Measurements from ENCODE around the gene FOXRED1.

DNA sequence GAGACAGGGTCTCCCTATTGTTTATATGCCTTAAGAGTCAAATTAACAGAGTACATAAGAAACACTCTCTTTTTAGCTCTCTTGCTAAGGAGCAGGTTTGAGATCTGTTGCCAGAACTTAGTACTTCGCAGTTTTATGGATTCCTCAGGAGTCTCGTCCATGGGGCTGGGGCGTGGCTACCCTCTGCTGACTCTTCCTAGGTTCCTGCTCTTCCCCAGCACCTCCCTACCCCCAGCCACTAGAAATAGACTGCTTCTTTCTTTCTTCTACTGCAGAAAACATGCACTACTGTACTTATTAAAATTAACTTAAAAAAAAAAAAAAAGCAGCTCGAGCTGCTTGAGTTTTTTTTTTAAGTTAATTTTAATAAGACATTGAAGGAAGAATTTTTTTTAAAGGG is 49.4 kb upstream of the FOXRED1 start:
- TF ChIP-seq POLR2AphosphoS5 (IDR thresholded peaks at IDR 0.05; ENCODE audit: borderline replicate concordance, low read depth, low read length) (no peak), EZH2 (IDR thresholded peaks at IDR 0.05) (no peak), FOXP2 (optimal IDR thresholded peaks at IDR 0.05; ENCODE audit: control extremely low read depth, extremely low read length, insufficient read depth) (no peak)
